HG03558 (cell line): ENCODE data around the gene STEAP1.
"Not testable (repeated sequence)": the region's sequence is repeated elsewhere in the genome, so short reads cannot be mapped to it uniquely, and the experiment has no call there.

Source experiments
- ATAC-seq: cut with Tn5 transposase; IDR thresholded peaks from one replicate; pipeline ENCODE4 v1.9.1; 2021; ENCODE audit warnings: moderate number of reproducible peaks; ENCODE audit not compliant: unreplicated experiment; ENCODE audit errors: extremely low read depth

STEAP1 gene

DNA sequence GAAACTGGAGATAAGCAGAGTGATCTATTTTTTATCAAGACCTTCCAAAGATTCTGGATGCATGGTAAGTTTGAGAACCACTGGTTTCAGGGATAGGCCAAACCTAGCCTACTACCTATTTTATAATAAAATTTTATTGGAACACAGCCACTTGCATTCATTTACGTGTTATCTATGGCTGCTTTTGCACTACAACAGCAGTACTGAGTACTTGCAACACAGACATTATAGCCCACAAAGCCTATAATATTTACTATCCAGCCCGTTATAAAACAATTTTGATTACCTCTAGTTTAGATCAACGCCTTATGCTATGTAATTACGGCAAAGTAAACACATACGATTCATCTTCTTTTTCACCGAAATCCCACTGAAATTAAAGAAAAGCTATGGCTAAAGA is 18.4 kb downstream of the STEAP1 start:
- ATAC-seq, result no peak

DNA sequence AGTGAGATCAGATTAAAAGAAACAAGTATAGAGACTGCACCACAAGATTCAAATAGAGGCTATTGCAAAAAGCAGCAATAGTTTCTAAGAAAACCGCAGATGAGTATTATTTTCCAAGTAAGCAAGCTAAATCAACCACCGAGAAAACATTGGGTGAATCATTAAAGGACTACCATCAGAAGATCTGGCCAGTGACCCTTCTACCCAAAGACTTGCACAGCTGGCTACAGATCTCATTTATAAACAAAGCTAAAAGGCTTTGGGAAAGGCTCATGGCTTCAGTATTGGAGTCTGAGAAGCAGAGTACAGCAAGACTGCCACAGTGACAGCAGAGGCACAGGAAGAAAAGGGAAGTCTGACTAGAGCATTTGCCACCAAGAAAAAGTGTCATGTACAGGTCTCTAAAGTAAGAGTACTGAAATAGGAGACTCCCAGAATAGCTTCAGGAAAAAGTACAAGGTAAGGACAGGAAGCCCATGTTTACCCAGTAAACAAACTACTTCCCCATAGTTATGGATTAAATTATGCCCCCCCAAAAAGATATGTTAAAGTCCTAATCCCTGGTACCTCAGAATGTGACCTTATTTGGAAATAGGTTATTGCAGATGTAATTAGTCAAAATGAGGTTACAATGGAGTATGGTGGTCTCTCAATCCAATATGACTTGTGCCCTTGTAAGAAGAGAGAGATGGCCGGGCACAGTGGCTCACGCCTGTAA is 19.0 kb downstream of the STEAP1 start:
- peak; percentile 95 for ATAC-seq

DNA sequence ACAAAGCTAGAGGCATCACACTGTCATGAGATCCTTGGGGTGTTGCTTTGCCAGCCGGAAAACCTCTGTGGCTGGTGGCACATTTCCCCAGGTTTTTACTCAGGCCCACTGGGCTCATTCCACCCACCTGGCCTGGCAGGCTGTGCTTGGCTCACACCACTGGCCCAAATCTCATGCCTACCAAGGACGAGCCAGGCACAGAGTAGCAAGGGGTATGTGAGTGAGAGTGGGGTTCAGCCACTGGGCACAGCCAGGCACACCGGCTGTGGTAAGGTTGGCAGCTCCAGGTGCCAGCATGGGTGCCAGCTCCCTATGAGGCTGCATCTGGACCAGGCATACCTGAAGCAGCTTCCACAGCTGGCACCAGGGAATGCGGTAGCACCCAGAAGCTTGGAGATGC is 21.4 kb downstream of the STEAP1 start:
- no peak for ATAC-seq

DNA sequence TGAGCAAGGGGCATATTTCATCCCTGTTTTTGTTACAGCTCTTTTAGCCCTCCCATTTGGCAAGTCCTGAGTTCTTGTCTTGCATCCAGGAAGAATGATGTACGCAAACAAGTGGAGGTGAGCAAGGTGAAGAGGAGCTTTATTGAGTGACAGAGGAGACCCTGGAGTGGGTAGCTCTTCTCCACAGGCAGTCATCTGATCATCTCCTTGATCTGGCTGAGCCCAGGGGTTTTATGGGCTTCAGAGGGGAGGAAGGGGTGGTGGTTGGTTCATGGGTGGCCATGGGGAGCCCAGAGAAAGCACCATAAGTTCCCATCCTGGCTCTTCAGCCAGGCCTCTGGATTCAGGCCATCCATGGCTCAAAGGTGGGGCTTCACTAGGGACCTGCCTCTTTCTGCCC is 21.9 kb downstream of the STEAP1 start:
- no peak for ATAC-seq

DNA sequence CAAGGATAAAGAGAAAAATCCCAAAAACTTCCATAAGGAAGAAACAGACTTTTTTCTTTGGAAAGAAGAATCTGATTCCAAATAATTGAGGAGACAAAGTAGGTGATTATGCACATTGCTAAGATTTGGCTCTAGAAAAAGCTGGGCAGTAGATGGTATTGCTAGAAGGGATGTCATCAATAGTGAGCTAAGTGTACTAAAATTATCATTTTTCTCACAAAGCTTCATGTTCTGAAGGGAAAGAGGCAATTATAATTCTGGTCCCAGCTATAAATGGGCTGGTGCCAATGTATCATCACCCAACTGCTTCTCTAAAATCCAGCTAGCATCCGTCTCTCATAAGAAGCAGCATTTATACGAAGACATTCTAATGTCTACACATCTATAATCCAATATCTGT is 23.9 kb downstream of the STEAP1 start:
- ATAC-seq, result no peak

DNA sequence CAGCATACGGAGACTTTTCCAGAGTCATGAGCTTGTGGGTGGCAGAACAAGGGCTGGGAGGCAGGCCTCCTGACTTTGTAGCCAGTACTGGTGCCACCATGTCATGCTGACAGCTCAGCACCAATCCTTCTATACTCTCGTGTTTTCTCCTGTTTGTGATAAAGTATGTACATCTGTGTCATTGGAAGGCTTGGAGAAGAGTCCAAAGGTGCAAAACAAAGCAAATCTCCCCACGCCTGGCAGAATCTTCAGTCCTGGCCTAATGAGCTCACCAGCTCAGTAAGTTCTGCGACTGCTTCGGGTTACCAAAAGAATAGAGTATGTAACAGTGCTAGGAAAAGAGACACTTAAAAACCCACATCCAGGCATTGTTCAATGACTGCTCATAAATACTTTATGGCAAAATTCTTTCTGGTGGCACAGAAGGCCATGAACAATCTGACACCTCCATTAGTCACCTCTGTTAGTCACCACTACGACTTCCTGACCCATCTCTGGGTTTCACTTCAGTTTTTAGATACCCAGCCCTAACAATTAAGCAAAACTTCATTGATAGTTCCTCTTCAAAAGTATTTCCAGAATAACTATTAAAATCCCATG is 24.5 kb downstream of the STEAP1 start:
- ATAC-seq, result peak; percentile 97

DNA sequence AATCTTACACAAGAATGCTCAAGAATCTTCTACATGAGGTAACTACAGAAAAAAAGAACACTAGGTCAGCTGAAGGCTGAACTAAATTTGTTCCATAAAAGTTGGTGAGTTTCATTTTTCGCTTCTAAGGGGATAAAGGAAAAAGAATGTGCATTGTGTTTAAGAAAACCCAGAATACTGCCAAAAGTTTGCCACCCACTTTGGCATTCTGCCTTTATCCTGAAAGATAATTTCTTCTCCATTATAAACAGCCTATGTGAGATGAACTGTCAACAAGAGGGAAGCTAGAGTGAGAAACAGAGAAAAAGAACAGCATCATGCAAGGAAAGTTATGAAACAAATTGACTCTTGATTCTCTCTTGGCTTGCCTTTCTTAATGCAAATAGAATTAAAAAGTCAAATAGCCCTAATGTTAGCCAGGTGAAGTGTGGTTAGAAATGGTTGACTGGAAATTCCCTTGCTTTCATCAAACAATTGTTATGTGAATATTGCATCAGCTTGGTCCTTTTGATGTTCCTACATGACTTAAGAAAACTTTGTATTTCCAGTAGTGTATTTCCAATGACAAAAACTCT is 25.8 kb downstream of the STEAP1 start:
- no peak for ATAC-seq

GRCh38 chr7:90180649-90181048 is 26.4 kb downstream of the STEAP1 start:
- ATAC-seq, result no peak

- ATAC-seq, result no peak
Observed at GRCh38 chr7:90181485-90181884, 27.2 kb downstream of the STEAP1 start.

- not testable (repeated sequence) for ATAC-seq
Observed at GRCh38 chr7:90186290-90186689, 32.0 kb downstream of the STEAP1 start.

DNA sequence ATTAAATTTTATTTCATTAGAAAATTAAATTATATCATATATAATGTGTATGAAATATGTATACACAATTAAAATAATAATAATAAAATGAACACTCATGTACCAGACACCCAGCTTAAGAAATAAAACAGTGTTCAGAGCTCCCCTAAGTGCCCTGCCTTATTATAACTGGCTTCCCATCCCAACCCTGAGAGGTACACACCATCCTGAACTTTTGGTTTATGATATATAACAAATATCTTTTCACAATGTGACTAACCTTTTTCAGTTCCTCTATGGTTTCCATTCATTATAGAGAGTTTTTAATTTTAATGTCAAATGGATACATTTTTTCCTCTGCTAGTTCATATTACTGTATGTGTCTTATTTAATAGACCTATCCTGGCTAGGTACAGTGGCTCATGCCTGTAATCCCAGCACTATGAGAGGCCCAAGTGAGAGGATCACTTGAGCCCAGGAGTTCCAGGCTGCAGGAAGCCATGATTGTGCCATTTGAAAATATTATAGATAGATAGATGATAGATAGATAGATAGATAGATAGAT is 33.3 kb downstream of the STEAP1 start:
- no peak for ATAC-seq

DNA sequence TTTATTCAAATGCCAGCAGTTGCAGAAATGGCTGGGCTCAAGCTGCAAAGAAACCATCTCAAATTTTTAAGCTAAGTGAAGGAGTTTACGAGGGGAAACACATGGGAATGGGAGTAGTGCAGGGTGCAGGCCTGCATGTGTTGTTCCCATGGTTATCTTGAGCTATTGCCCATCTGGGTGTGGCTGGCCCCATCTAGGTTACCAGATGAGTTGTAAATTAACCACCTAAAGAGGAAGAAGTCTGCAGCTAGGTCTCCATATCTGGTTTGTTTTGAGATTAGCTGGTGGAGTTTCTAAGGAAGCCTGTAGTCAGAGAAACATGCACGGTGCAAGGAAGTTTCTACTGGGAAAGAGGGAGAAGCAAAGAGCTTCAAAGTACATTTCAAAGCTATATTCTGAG is 34.0 kb downstream of the STEAP1 start:
- peak; percentile 72 for ATAC-seq

DNA sequence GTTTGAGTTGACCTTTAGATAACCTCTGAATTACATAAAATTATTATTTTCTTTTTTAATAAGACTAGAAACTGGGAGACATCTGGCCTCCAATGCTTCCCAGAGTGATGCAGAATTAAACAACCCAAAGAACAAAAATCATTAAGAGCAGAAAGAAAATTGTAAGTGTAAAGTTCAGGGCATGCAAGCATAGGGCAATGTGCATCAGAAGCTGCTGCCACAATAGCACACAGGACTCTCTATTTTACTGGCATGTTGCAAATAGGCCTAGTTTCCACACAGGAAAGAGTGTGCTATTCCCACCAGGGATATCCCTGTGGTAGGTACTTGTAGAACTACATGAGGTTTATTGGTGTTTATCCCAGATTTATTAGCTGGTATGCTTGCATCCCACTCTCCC is 36.7 kb downstream of the STEAP1 start:
- no peak for ATAC-seq

DNA sequence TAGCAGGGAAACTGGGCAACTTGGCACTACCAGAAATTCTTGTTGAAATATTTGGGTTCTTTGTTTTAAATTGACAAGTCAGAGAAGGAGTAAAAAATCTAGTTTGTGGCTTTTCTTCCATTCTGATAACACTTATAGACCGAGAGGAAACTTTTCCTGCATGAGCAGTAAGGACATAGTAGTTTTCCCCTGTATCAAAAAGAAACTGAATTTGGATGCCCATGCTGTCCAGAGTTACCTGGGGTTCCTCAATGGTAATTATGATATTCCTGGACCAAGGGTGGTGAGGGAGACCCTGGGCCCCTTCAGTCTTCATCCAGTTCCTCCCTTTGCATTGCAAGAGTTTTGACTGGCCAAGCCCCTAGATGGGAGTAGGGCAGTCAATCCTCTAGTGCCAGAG is 37.4 kb downstream of the STEAP1 start:
- ATAC-seq, result no peak

DNA sequence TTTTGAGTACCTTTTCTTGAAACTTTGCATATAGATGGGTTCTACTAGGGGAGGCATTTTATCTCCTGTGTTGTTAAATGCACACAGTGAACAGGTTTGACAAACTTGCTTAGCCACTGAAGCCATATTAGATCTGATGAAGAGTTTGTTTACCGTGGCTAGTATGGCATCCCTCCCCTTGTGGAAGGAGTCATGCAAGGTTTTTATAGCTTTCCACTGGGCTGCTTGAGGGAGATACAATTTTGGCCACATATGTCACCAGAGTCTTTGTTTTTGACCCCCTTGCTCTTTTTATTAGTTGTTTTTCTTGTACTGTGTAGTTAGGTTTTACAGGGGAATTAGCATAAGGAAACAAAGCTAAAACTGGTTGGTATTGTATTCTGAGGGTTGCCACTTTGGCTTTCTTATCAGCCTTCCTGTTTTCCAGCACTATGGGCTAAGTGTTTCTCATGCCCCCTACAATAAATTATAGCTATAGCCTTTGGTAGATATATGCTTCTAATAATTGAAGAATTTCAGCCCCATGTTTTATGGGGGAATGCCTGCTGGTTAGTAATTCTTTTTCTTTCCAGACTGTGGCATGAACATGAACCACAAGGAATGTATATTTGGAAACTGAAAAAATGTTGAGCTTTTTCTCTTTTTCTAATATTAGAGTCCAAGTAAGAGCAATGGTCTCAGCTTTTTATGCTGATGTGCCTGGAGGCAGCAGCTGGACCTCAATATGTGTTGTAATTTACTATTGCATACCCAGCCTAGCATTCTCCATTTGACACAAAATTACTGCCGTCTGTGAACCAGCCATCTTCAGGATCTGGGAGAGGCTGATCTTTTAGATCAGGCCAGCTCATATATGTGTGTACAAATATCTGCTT is 38.8 kb downstream of the STEAP1 start:
- ATAC-seq, result no peak

- ATAC-seq, result no peak
Observed at GRCh38 chr7:90194911-90195809, 40.9 kb downstream of the STEAP1 start.

DNA sequence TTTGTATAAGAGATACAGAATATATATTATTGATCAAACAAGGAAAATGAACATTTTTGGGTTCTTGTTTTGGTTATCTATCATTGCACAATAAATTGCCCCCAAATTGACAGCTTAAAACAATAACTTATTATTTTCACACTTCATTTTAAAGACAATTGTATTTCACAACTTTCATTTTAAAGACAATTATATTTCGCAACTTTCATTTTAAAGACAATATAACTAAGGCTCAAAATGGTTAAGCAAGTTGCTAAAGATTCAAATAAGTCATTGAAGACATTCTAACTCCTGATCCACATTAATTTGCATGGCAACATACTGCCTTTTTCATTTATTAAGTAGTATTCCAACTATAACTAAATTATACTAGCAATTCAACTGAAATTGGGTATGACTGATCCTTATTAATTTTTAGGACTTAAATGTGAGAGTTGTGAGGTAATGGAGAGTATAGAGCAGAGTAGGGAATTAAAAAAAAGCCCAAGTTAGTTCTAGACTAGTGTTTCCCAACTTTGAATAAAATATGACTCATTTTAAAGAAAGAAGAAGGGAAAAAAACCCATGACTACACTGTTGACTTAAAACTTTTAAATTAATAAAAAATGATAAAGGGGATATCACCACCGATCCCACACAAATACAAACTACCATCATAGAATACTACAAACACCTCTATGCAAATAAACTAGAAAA is 47.4 kb downstream of the STEAP1 start:
- ATAC-seq, result no peak

- ATAC-seq, result no peak
Observed at GRCh38 chr7:90207956-90208355, 53.7 kb downstream of the STEAP1 start.

DNA sequence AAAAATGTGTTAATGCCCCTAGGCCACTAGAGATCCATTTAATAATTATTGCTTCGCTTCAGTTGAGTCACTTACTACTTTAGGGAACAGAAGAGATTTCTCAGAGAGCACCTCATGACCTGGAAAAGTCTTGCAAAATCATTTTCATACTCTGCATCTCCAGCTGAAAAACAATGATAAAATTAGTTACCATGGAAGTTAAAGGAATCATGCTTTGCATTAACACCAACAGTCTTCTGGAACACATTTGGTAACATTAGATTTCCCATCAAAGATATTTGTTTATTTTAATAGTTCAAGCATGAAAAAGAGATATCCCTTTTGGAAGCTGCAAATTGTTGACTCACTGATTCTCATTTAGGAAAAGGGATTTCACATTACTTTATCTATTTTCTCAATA is 55.5 kb downstream of the STEAP1 start:
- ATAC-seq, result no peak
